ENCODE results near the gene TAGLN2. TPM values are rescaled to one million over a fixed set of nuclear protein-coding genes. Genes with fewer than 3 reads are reported as not detected.

The TAGLN2 gene
- polyA plus RNA-seq, 3 donors: 658 to 1,259 (median 918) TPM

DNA sequence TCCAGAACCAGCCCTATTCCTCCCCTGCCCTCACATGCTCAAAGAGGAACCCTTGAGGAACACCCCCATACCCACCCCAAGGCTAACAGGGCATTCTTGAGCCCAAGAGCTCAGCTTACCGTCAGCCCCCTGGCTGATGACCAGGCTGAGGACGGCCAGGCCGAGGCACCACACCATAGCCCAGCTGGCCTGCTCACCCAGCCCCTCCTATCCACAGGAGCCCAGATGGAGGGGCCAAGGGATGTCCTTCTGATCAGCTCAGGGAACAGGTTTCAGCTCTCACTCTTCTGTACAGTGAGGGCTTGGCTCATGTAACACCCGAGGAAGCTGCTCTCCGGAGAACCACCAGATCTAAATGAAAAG is 18.0 kb upstream of the TAGLN2 start:
- Histone ChIP-seq H3K79me2 (ENCODE audit: insufficient read depth, low read length) (peaks cover 44% of the 10 kb centered on the region), H3K27ac (ENCODE audit: low read depth in 1 of 2, low read length in 2 of 2) (no peak overlapping the region), H3K9me3 (replicated peaks in 1 of 2; ENCODE audit: control insufficient read depth in 1 of 2, insufficient read depth in 1 of 2, low read length in 2 of 2) (no peaks in the 10 kb centered on the region), H3K36me3 (replicated peaks in 1 of 2; ENCODE audit: control insufficient read depth in 1 of 2, insufficient read depth in 2 of 2, low read length in 2 of 2) (no peaks in the 10 kb centered on the region), H3K27me3 (ENCODE audit: control insufficient read depth in 2 of 2, insufficient read depth in 2 of 2, low read length in 2 of 2) (peaks cover 6 to 23% of the 10 kb centered on the region in 2 donors), H3K4me3 (replicated peaks in 1 of 3; ENCODE audit: low read depth in 2 of 3, low read length in 3 of 3) (no peak overlapping the region), H4K20me1 (ENCODE audit: insufficient read depth, low read length) (no peaks in the 10 kb centered on the region), H2AFZ (ENCODE audit: insufficient read depth, low read depth, low read length, poor library complexity, severe bottlenecking) (no peak overlapping the region), H3K9ac (ENCODE audit: insufficient read depth, low read length, poor library complexity, severe bottlenecking) (no peak overlapping the region), H3K4me2 (replicated peaks; ENCODE audit: extremely low read depth, low read length, poor library complexity, severe bottlenecking) (no peak overlapping the region), H3K4me1 (ENCODE audit: control insufficient read depth in 1 of 2, insufficient read depth in 2 of 2, low read length in 2 of 2) (peaks cover 29 to 44% of the 10 kb centered on the region in 2 donors)
- Mint-ChIP-seq H3K36me3 (peaks cover 0 to 12% of the 10 kb centered on the region in 2 donors), H3K27ac (peak overlapping the region in 1 of 7 donors; percentile 33), H3K27me3 (ENCODE audit: low read depth in 3 of 3) (peaks cover 19 to 33% (median 23%) of the 10 kb centered on the region in 3 donors), H3K9me3 (peaks cover 0 to 8% (median 0%) of the 10 kb centered on the region in 7 donors), H3K4me1 (peaks cover 56% of the 10 kb centered on the region), H3K4me3 (no peak overlapping the region)
- no peak for DNase-seq
- intact Hi-C loops (cut with micrococcal nuclease): no loop called here
- 97% methylated on average over 3 of the region's 5 CpGs for WGBS (ENCODE audit: insufficient coverage)
- TF ChIP-seq, protein P1, sequence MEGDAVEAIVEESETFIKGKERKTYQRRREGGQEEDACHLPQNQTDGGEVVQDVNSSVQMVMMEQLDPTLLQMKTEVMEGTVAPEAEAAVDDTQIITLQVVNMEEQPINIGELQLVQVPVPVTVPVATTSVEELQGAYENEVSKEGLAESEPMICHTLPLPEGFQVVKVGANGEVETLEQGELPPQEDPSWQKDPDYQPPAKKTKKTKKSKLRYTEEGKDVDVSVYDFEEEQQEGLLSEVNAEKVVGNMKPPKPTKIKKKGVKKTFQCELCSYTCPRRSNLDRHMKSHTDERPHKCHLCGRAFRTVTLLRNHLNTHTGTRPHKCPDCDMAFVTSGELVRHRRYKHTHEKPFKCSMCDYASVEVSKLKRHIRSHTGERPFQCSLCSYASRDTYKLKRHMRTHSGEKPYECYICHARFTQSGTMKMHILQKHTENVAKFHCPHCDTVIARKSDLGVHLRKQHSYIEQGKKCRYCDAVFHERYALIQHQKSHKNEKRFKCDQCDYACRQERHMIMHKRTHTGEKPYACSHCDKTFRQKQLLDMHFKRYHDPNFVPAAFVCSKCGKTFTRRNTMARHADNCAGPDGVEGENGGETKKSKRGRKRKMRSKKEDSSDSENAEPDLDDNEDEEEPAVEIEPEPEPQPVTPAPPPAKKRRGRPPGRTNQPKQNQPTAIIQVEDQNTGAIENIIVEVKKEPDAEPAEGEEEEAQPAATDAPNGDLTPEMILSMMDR (IDR thresholded peaks at IDR 0.05): no peak

DNA sequence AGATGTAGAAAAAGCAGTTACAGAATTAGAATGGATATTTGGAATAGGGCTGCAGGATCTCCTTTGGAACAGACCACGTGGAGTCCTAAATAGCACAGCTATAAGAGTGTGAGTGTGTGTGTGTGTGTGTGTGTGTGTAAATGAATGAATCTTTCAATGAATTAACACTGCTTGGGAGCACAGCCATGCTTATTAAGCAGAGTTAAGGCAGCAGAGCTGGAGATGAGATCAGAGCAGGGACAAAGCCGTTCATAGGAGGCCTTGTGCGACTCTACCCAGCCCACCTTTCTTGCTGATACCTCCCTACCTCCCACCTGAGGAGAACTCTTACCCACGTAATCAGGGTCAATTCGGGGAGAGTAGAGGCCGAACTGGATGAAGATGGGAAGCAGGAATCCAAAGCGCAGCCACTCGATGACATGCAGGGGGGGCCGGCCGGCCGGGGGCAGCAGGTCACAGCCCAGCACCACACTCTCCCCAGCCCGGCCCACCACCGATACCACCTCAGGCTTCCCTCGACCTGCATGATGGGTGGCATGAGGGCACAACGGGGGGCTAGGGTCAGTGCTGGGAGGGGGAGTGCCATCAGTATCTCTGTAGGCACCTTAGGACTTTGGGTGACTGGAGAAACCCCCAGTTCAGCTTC is 17.4 kb upstream of the TAGLN2 start:
- H3K4me3 ChIP-seq (replicated peaks in 1 of 3; ENCODE audit: low read depth in 2 of 3, low read length in 3 of 3): no peak overlapping the region
- peaks cover 6 to 23% of the 10 kb centered on the region in 2 donors for H3K27me3 ChIP-seq (ENCODE audit: control insufficient read depth in 2 of 2, insufficient read depth in 2 of 2, low read length in 2 of 2)
- intact Hi-C loops (cut with micrococcal nuclease): no loop called here
- Mint-ChIP-seq H3K36me3 (peaks cover 0 to 12% of the 10 kb centered on the region in 2 donors), H3K4me3 (no peak overlapping the region), H3K27me3 (ENCODE audit: low read depth in 3 of 3) (peaks cover 19 to 31% (median 23%) of the 10 kb centered on the region in 3 donors), H3K27ac (no peak overlapping the region), H3K4me1 (peaks cover 61% of the 10 kb centered on the region), H3K9me3 (peaks cover 0 to 8% (median 0%) of the 10 kb centered on the region in 7 donors)
- WGBS (ENCODE audit: insufficient coverage): 89% methylated on average over 3 of the region's 15 CpGs
- H2AFZ ChIP-seq (ENCODE audit: insufficient read depth, low read depth, low read length, poor library complexity, severe bottlenecking): no peak overlapping the region
- no peaks in the 10 kb centered on the region for H3K36me3 ChIP-seq (replicated peaks in 1 of 2; ENCODE audit: control insufficient read depth in 1 of 2, insufficient read depth in 2 of 2, low read length in 2 of 2)
- TF ChIP-seq, protein P1 (IDR thresholded peaks at IDR 0.05): no peak
- DNase-seq: peak in 1 of 3 donors; percentile 0
- H3K9ac ChIP-seq (ENCODE audit: insufficient read depth, low read length, poor library complexity, severe bottlenecking): no peak overlapping the region
- H3K27ac ChIP-seq (ENCODE audit: low read depth in 1 of 2, low read length in 2 of 2): no peak overlapping the region
- no peaks in the 10 kb centered on the region for H4K20me1 ChIP-seq (ENCODE audit: insufficient read depth, low read length)
- H3K79me2 ChIP-seq (ENCODE audit: insufficient read depth, low read length): peaks cover 49% of the 10 kb centered on the region
- peaks cover 34 to 49% of the 10 kb centered on the region in 2 donors for H3K4me1 ChIP-seq (ENCODE audit: control insufficient read depth in 1 of 2, insufficient read depth in 2 of 2, low read length in 2 of 2)
- no peaks in the 10 kb centered on the region for H3K9me3 ChIP-seq (replicated peaks in 1 of 2; ENCODE audit: control insufficient read depth in 1 of 2, insufficient read depth in 1 of 2, low read length in 2 of 2)
- H3K4me2 ChIP-seq (replicated peaks; ENCODE audit: extremely low read depth, low read length, poor library complexity, severe bottlenecking): no peak overlapping the region

Data from CD14-positive monocyte (primary cell).